ENCODE data around the gene BRI3.

The BRI3 gene

GRCh38 chr7:98287486-98287959 lies 6.0 kb downstream of the BRI3 start:
- Histone ChIP-seq H3K36me3 (ENCODE audit: insufficient read depth, low read length) (peaks cover 6% of the 10 kb centered on the region), H3K4me1 (ENCODE audit: insufficient read depth, low read length) (peaks cover 42% of the 10 kb centered on the region), H3K9ac (ENCODE audit: low read depth, low read length) (no peak overlapping the region), H3K9me3 (ENCODE audit: control insufficient read depth, insufficient read depth, low read length) (no peaks in the 10 kb centered on the region)

- Histone ChIP-seq H3K36me3 (ENCODE audit: insufficient read depth, low read length) (peaks cover 2% of the 10 kb centered on the region), H3K4me1 (ENCODE audit: insufficient read depth, low read length) (peaks cover 35% of the 10 kb centered on the region), H3K9me3 (ENCODE audit: control insufficient read depth, insufficient read depth, low read length) (no peaks in the 10 kb centered on the region), H3K9ac (ENCODE audit: low read depth, low read length) (no peak overlapping the region)
Observed at GRCh38 chr7:98288064-98288823, 6.8 kb downstream of the BRI3 start.

GRCh38 chr7:98289333-98289875 lies 7.9 kb downstream of the BRI3 start:
- Histone ChIP-seq H3K36me3 (ENCODE audit: insufficient read depth, low read length) (peaks cover 6% of the 10 kb centered on the region; the same call in 1 of the 2 replicates), H3K4me1 (ENCODE audit: insufficient read depth, low read length) (peaks cover 26% of the 10 kb centered on the region), H3K9me3 (ENCODE audit: control insufficient read depth, insufficient read depth, low read length) (no peaks in the 10 kb centered on the region), H3K9ac (ENCODE audit: low read depth, low read length) (no peak overlapping the region)

- Histone ChIP-seq H3K4me1 (ENCODE audit: insufficient read depth, low read length) (peaks cover 21% of the 10 kb centered on the region), H3K9ac (ENCODE audit: low read depth, low read length) (no peak overlapping the region), H3K9me3 (ENCODE audit: control insufficient read depth, insufficient read depth, low read length) (no peaks in the 10 kb centered on the region), H3K36me3 (ENCODE audit: insufficient read depth, low read length) (peaks cover 6% of the 10 kb centered on the region; the same call in 1 of the 2 replicates)
Observed at GRCh38 chr7:98291717-98292116, 10.2 kb downstream of the BRI3 start.

- peaks cover 10% of the 10 kb centered on the region; the same call in 1 of the 2 replicates for H3K4me1 ChIP-seq (ENCODE audit: insufficient read depth, low read length)
- no peaks in the 10 kb centered on the region for H3K9me3 ChIP-seq (ENCODE audit: control insufficient read depth, insufficient read depth, low read length)
- H3K36me3 ChIP-seq (ENCODE audit: insufficient read depth, low read length): peaks cover 6% of the 10 kb centered on the region; the same call in 1 of the 2 replicates
- no peak overlapping the region for H3K9ac ChIP-seq (ENCODE audit: low read depth, low read length)
Observed at GRCh38 chr7:98293265-98293664, 11.8 kb downstream of the BRI3 start.

- Histone ChIP-seq H3K4me1 (ENCODE audit: insufficient read depth, low read length) (peaks cover 10% of the 10 kb centered on the region; the same call in 1 of the 2 replicates), H3K9ac (ENCODE audit: low read depth, low read length) (no peak overlapping the region), H3K36me3 (ENCODE audit: insufficient read depth, low read length) (peaks cover 6% of the 10 kb centered on the region; the same call in 1 of the 2 replicates), H3K9me3 (ENCODE audit: control insufficient read depth, insufficient read depth, low read length) (no peaks in the 10 kb centered on the region)
Observed at GRCh38 chr7:98293746-98294145, 12.3 kb downstream of the BRI3 start.

GRCh38 chr7:98294326-98294725 lies 12.8 kb downstream of the BRI3 start:
- Histone ChIP-seq H3K9ac (ENCODE audit: low read depth, low read length) (no peak overlapping the region), H3K36me3 (ENCODE audit: insufficient read depth, low read length) (peaks cover 6% of the 10 kb centered on the region; the same call in 1 of the 2 replicates), H3K4me1 (ENCODE audit: insufficient read depth, low read length) (peaks cover 10% of the 10 kb centered on the region; the same call in 1 of the 2 replicates), H3K9me3 (ENCODE audit: control insufficient read depth, insufficient read depth, low read length) (no peaks in the 10 kb centered on the region)

GRCh38 chr7:98294798-98295382 lies 13.4 kb downstream of the BRI3 start:
- H3K4me1 ChIP-seq (ENCODE audit: insufficient read depth, low read length): peaks cover 10% of the 10 kb centered on the region; the same call in 1 of the 2 replicates
- no peaks in the 10 kb centered on the region for H3K9me3 ChIP-seq (ENCODE audit: control insufficient read depth, insufficient read depth, low read length)
- H3K9ac ChIP-seq (ENCODE audit: low read depth, low read length): no peak overlapping the region
- H3K36me3 ChIP-seq (ENCODE audit: insufficient read depth, low read length): peaks cover 6% of the 10 kb centered on the region; the same call in 1 of the 2 replicates

- H3K36me3 ChIP-seq (ENCODE audit: insufficient read depth, low read length): peaks cover 6% of the 10 kb centered on the region; the same call in 1 of the 2 replicates
- no peaks in the 10 kb centered on the region for H3K9me3 ChIP-seq (ENCODE audit: control insufficient read depth, insufficient read depth, low read length)
- no peak overlapping the region for H3K9ac ChIP-seq (ENCODE audit: low read depth, low read length)
- peaks cover 10% of the 10 kb centered on the region; the same call in 1 of the 2 replicates for H3K4me1 ChIP-seq (ENCODE audit: insufficient read depth, low read length)
Observed at GRCh38 chr7:98295467-98296192, 14.1 kb downstream of the BRI3 start.

- Histone ChIP-seq H3K36me3 (ENCODE audit: insufficient read depth, low read length) (peaks cover 6% of the 10 kb centered on the region; the same call in 1 of the 2 replicates), H3K9me3 (ENCODE audit: control insufficient read depth, insufficient read depth, low read length) (no peaks in the 10 kb centered on the region), H3K9ac (ENCODE audit: low read depth, low read length) (no peak overlapping the region), H3K4me1 (ENCODE audit: insufficient read depth, low read length) (peaks cover 10% of the 10 kb centered on the region; the same call in 1 of the 2 replicates)
Observed at GRCh38 chr7:98296833-98297232, 15.3 kb downstream of the BRI3 start.

GRCh38 chr7:98297626-98298286 lies 16.3 kb downstream of the BRI3 start:
- Histone ChIP-seq H3K4me1 (ENCODE audit: insufficient read depth, low read length) (peaks cover 10% of the 10 kb centered on the region; the same call in 1 of the 2 replicates), H3K9me3 (ENCODE audit: control insufficient read depth, insufficient read depth, low read length) (no peaks in the 10 kb centered on the region), H3K36me3 (ENCODE audit: insufficient read depth, low read length) (peaks cover 4% of the 10 kb centered on the region), H3K9ac (ENCODE audit: low read depth, low read length) (no peak overlapping the region)

- H3K4me1 ChIP-seq (ENCODE audit: insufficient read depth, low read length): peaks cover 8% of the 10 kb centered on the region; the same call in 1 of the 2 replicates
- peaks cover 2% of the 10 kb centered on the region; the same call in 1 of the 2 replicates for H3K36me3 ChIP-seq (ENCODE audit: insufficient read depth, low read length)
- H3K9ac ChIP-seq (ENCODE audit: low read depth, low read length): no peak overlapping the region
- no peaks in the 10 kb centered on the region for H3K9me3 ChIP-seq (ENCODE audit: control insufficient read depth, insufficient read depth, low read length)
Observed at GRCh38 chr7:98300595-98301372, 19.3 kb downstream of the BRI3 start.
